A549 (cell line): ENCODE data around the gene DDX41.

Experiments used
- CBX8 ChIP-seq: fragments of 200-600 bp; sonication (generic); IDR thresholded peaks from 2 replicates; pipeline ENCODE4 v1.6.1; 2016
- CHD2 ChIP-seq: fragments of 150-350 bp; IDR thresholded peaks from 2 replicates; pipeline ENCODE4 v1.6.1; 2014; ENCODE audit warnings: low read length; ENCODE audit not compliant: partially characterized antibody
- CTCF ChIP-seq: fragments of >200 bp; sonication (Bioruptor Twin); formaldehyde crosslinking; IDR thresholded peaks from 3 replicates; pipeline ENCODE4 v1.5.1; 2016
- EHMT2 ChIP-seq: fragments of 200-600 bp; sonication (generic); IDR thresholded peaks from 2 replicates; pipeline ENCODE4 v1.6.1; 2016; ENCODE audit warnings: antibody characterized with exemption, low read depth, mild to moderate bottlenecking, moderate library complexity
- KDM5A ChIP-seq: fragments of 200-600 bp; sonication (generic); IDR thresholded peaks from 2 replicates; pipeline ENCODE4 v1.6.1; 2016; ENCODE audit warnings: antibody characterized with exemption, mild to moderate bottlenecking
- MAX ChIP-seq: IDR thresholded peaks from 2 replicates; pipeline ENCODE4 v1.6.1; 2012
- NR3C1 ChIP-seq: fragments of >200 bp; sonication (Bioruptor Twin); formaldehyde crosslinking; IDR thresholded peaks from 3 replicates; pipeline ENCODE4 v1.6.1; 2017
- PBX3 ChIP-seq: IDR thresholded peaks from 2 replicates; pipeline ENCODE4 v1.6.1; 2012
- POLR2A ChIP-seq: IDR thresholded peaks from 2 replicates; pipeline ENCODE4 v1.6.1; 2012; ENCODE audit warnings: mild to moderate bottlenecking, low read length
- POLR2AphosphoS2 ChIP-seq: conservative IDR thresholded peaks from 2 replicates; pipeline ENCODE4 v1.6.1; 2012; ENCODE audit warnings: low read length, improper control_type of control experiment, inconsistent platforms
- RAD21 ChIP-seq, 2 experiments: fragments of >200 bp in 1 of 2; sonication (Bioruptor Twin) in 1 of 2; formaldehyde crosslinking in 1 of 2; IDR thresholded peaks in 1 of 2; conservative IDR thresholded peaks in 1 of 2; 2 replicates in 1 of 2; 3 replicates in 1 of 2; pipeline ENCODE4 v1.6.1; 2012 to 2018; ENCODE audit warnings: inconsistent platforms in 1 of 2
- RCOR1 ChIP-seq: fragments of 150-350 bp; IDR thresholded peaks from 2 replicates; pipeline ENCODE4 v1.6.1; 2014; ENCODE audit warnings: antibody characterized with exemption, low read length, low read depth
- ZFP36 ChIP-seq: fragments of 450-650 bp; IDR thresholded peaks from 2 replicates; pipeline ENCODE4 v1.6.1; 2014; ENCODE audit warnings: borderline replicate concordance; ENCODE audit not compliant: partially characterized antibody

- TF ChIP-seq ZFP36 (no peak), CTCF (0 out of 3 replicates have a peak, but pooled peaks have one; percentile 16), RAD21 (conservative IDR thresholded peaks at IDR 0.05 in 1 of 2, IDR thresholded peaks at IDR 0.05 in 1 of 2) (no peak), NR3C1 (no peak), POLR2A (no peak), MAX (no peak), EHMT2 (no peak), PBX3 (no peak), KDM5A (no peak), CBX8 (no peak), RCOR1 (no peak), POLR2AphosphoS2 (no peak), CHD2 (no peak)
Observed at GRCh38 chr5:177507165-177507564, 9.6 kb downstream of the DDX41 start.
